ENCODE measurements around the gene F5.

- TF ChIP-seq, protein P1, sequence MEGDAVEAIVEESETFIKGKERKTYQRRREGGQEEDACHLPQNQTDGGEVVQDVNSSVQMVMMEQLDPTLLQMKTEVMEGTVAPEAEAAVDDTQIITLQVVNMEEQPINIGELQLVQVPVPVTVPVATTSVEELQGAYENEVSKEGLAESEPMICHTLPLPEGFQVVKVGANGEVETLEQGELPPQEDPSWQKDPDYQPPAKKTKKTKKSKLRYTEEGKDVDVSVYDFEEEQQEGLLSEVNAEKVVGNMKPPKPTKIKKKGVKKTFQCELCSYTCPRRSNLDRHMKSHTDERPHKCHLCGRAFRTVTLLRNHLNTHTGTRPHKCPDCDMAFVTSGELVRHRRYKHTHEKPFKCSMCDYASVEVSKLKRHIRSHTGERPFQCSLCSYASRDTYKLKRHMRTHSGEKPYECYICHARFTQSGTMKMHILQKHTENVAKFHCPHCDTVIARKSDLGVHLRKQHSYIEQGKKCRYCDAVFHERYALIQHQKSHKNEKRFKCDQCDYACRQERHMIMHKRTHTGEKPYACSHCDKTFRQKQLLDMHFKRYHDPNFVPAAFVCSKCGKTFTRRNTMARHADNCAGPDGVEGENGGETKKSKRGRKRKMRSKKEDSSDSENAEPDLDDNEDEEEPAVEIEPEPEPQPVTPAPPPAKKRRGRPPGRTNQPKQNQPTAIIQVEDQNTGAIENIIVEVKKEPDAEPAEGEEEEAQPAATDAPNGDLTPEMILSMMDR (conservative IDR thresholded peaks at IDR 0.05; ENCODE audit: low read depth in 2 of 2), result no peak
- TF ChIP-seq EZH2phosphoT487 (IDR thresholded peaks at IDR 0.05; ENCODE audit: unreplicated experiment), result no peak
- TF ChIP-seq POLR2AphosphoS5 (IDR thresholded peaks at IDR 0.05; ENCODE audit: low read depth), result no peak
- no peak for TF ChIP-seq EZH2 (IDR thresholded peaks at IDR 0.05; ENCODE audit: low read depth, unreplicated experiment)
- no peak for TF ChIP-seq CREB1 (CRISPR knock-in tag; IDR thresholded peaks at IDR 0.05; ENCODE audit: low read depth)
These were observed 37.8 kb upstream of the F5 start for GRCh38 chr1:169624122-169624521.
